GM19372 (cell line): ENCODE measurements around the gene DMRTB1.

Source experiments
- ATAC-seq: cut with Tn5 transposase; IDR thresholded peaks from one replicate; pipeline ENCODE4 v1.9.1; 2021; ENCODE audit warnings: mild to moderate bottlenecking, low read depth, moderate library complexity; ENCODE audit not compliant: unreplicated experiment

Gene DMRTB1

GRCh38 chr1:53462769-53463501 lies 3.7 kb downstream of the DMRTB1 start:
- no peak for ATAC-seq

- no peak for ATAC-seq
Observed at GRCh38 chr1:53463961-53464899, 5.0 kb downstream of the DMRTB1 start.

GRCh38 chr1:53465023-53465957 lies 6.1 kb downstream of the DMRTB1 start:
- no peak for ATAC-seq

GRCh38 chr1:53467391-53467790 lies 8.2 kb downstream of the DMRTB1 start:
- ATAC-seq = no peak

- ATAC-seq = no peak
Observed at GRCh38 chr1:53468374-53468773, 9.2 kb downstream of the DMRTB1 start.

- ATAC-seq = no peak
Observed at GRCh38 chr1:53469373-53469772, 10.2 kb downstream of the DMRTB1 start.

GRCh38 chr1:53470155-53470554 lies 11.0 kb downstream of the DMRTB1 start:
- ATAC-seq = no peak

GRCh38 chr1:53470584-53470983 lies 11.4 kb downstream of the DMRTB1 start:
- no peak for ATAC-seq

GRCh38 chr1:53471000-53471399 lies 11.8 kb downstream of the DMRTB1 start:
- ATAC-seq = no peak

GRCh38 chr1:53473463-53473862 lies 14.3 kb downstream of the DMRTB1 start:
- no peak for ATAC-seq

GRCh38 chr1:53475664-53476063 lies 16.5 kb downstream of the DMRTB1 start:
- no peak for ATAC-seq

GRCh38 chr1:53476579-53476978 lies 17.4 kb downstream of the DMRTB1 start:
- no peak for ATAC-seq

GRCh38 chr1:53477651-53478501 lies 18.7 kb downstream of the DMRTB1 start:
- ATAC-seq = no peak

GRCh38 chr1:53478502-53478818 lies 19.3 kb downstream of the DMRTB1 start:
- ATAC-seq = no peak

GRCh38 chr1:53480678-53481077 lies 21.5 kb downstream of the DMRTB1 start:
- ATAC-seq = no peak

GRCh38 chr1:53481456-53481855 lies 22.3 kb downstream of the DMRTB1 start:
- ATAC-seq = no peak

GRCh38 chr1:53482441-53483153 lies 23.4 kb downstream of the DMRTB1 start:
- ATAC-seq = no peak

- ATAC-seq = no peak
Observed at GRCh38 chr1:53483170-53483569, 24.0 kb downstream of the DMRTB1 start.

GRCh38 chr1:53483656-53484055 lies 24.5 kb downstream of the DMRTB1 start:
- no peak for ATAC-seq
